GM23338 (cell line): ENCODE results near the gene FHL1.

ENCODE experiments used
- CREB1 ChIP-seq: fragments of 250-450 bp; sonication (Bioruptor Pico); IDR thresholded peaks from 2 replicates; pipeline ENCODE4 v1.5.0; 2020; ENCODE audit warnings: low read depth, mild to moderate bottlenecking, moderate library complexity
- CTCF ChIP-seq, 2 experiments: fragments of 200-600 bp in 1 of 2; sonication (generic) in 1 of 2; conservative IDR thresholded peaks; 2 replicates each; pipeline versions ENCODE4 v1.5.1 to v1.6.1; 2016 to 2017; ENCODE audit warnings: antibody characterized with exemption in 2 of 2, low read depth in 2 of 2, mild to moderate bottlenecking in 2 of 2, moderate library complexity in 1 of 2
- ETS1 ChIP-seq: IDR thresholded peaks from 2 replicates; pipeline ENCODE4 v1.6.1; 2016; ENCODE audit warnings: antibody characterized with exemption
- EZH2 ChIP-seq: fragments of 200-600 bp; sonication (generic); IDR thresholded peaks from one replicate; pipeline ENCODE4 v1.8.0; 2017; ENCODE audit warnings: antibody characterized with exemption, mild to moderate bottlenecking, low read depth; ENCODE audit not compliant: unreplicated experiment
- EZH2phosphoT487 ChIP-seq: fragments of 200-600 bp; sonication (generic); IDR thresholded peaks from one replicate; pipeline ENCODE4 v1.8.1; 2018; ENCODE audit warnings: antibody characterized with exemption; ENCODE audit not compliant: unreplicated experiment
- NANOG ChIP-seq: IDR thresholded peaks from 2 replicates; pipeline ENCODE4 v1.6.1; 2016; ENCODE audit warnings: antibody characterized with exemption, borderline replicate concordance
- POLR2AphosphoS5 ChIP-seq: IDR thresholded peaks from 2 replicates; pipeline ENCODE4 v1.6.1; 2016; ENCODE audit warnings: antibody characterized with exemption, low read depth
- REST ChIP-seq: IDR thresholded peaks from one replicate; pipeline ENCODE4 v1.6.1; 2018; ENCODE audit warnings: antibody characterized with exemption; ENCODE audit not compliant: unreplicated experiment
- STAT1 ChIP-seq: IDR thresholded peaks from one replicate; pipeline ENCODE4 v1.6.1; 2016; ENCODE audit warnings: antibody characterized with exemption; ENCODE audit not compliant: unreplicated experiment

GRCh38 chrX:136209016-136209738 is 61.8 kb downstream of the FHL1 start:
- TF ChIP-seq REST (no peak), CTCF (conservative IDR thresholded peaks at IDR 0.05; ENCODE audit: low read depth in 2 of 2) (peak; percentile 41 to 61), EZH2 (no peak), POLR2AphosphoS5 (no peak), ETS1 (no peak), NANOG (no peak), CREB1 (no peak), EZH2phosphoT487 (no peak), STAT1 (no peak)
